ENCODE results near the gene LATS2.
A peak's percentile ranks its signal among the peaks of the same experiment; 100 is the strongest.
"Not testable (repeated sequence)": the region's sequence is repeated elsewhere in the genome, so short reads cannot be mapped to it uniquely, and the experiment has no call there.

LATS2 gene

GRCh38 chr13:20960663-20961309 is 100.6 kb downstream of the LATS2 start:
- DNase-seq (ENCODE audit: low spot score), result no peak

- not testable (repeated sequence) for DNase-seq (ENCODE audit: low spot score)
These were observed 104.3 kb downstream of the LATS2 start for GRCh38 chr13:20957049-20957620.

- no peak for DNase-seq (ENCODE audit: low spot score)
These were observed 105.9 kb downstream of the LATS2 start for GRCh38 chr13:20955496-20955895.

- DNase-seq (ENCODE audit: low spot score), result no peak
These were observed 108.0 kb downstream of the LATS2 start for GRCh38 chr13:20953245-20953931.

- DNase-seq (ENCODE audit: low spot score), result no peak
These were observed 108.5 kb downstream of the LATS2 start for GRCh38 chr13:20952838-20953237.

- DNase-seq (ENCODE audit: low spot score), result not testable (repeated sequence)
These were observed 113.4 kb downstream of the LATS2 start for GRCh38 chr13:20948001-20948400.

- DNase-seq (ENCODE audit: low spot score), result no peak
These were observed 115.4 kb downstream of the LATS2 start for GRCh38 chr13:20945952-20946383.

- no peak for DNase-seq (ENCODE audit: low spot score)
These were observed 118.3 kb downstream of the LATS2 start for GRCh38 chr13:20942938-20943559.

- not testable (repeated sequence) for DNase-seq (ENCODE audit: low spot score)
These were observed 120.9 kb downstream of the LATS2 start for GRCh38 chr13:20940511-20940910.

GRCh38 chr13:20940083-20940482 is 121.3 kb downstream of the LATS2 start:
- no peak for DNase-seq (ENCODE audit: low spot score)

- DNase-seq (ENCODE audit: low spot score), result no peak
These were observed 121.7 kb downstream of the LATS2 start for GRCh38 chr13:20939662-20940061.

- no peak for DNase-seq (ENCODE audit: low spot score)
These were observed 123.1 kb downstream of the LATS2 start for GRCh38 chr13:20938302-20938701.

- DNase-seq (ENCODE audit: low spot score), result no peak
These were observed 133.7 kb downstream of the LATS2 start for GRCh38 chr13:20927596-20928257.

- not testable (repeated sequence) for DNase-seq (ENCODE audit: low spot score)
These were observed 136.0 kb downstream of the LATS2 start for GRCh38 chr13:20925395-20925790.

GRCh38 chr13:20924758-20925394 is 136.5 kb downstream of the LATS2 start:
- peak; percentile 57 for DNase-seq (ENCODE audit: low spot score)

GRCh38 chr13:20923272-20923671 is 138.1 kb downstream of the LATS2 start:
- no peak for DNase-seq (ENCODE audit: low spot score)
